CD14-positive monocyte (primary cell): Measurements from ENCODE around the gene UBL5. TPM values are rescaled to one million over a fixed set of nuclear protein-coding genes. Genes with fewer than 3 reads are reported as not detected.

Experiments used
- DNase-seq, 3 donors: peaks; one replicate each; pipeline ENCODE4 v3.0.0-alpha.2; 2011 to 2022
- H2AFZ ChIP-seq: 2 replicates; pipeline ENCODE4 v1.6.0; 2012; ENCODE audit warnings: mild to moderate bottlenecking, low read depth, low read length, inconsistent platforms; ENCODE audit not compliant: insufficient read depth, poor library complexity, severe bottlenecking
- H3K27ac ChIP-seq, 2 donors: 1 replicate in 1 of 2; 2 replicates in 1 of 2; pipeline ENCODE4 v1.5.1; 2012 to 2013; ENCODE audit warnings: low read length in 2 of 2, control low read depth in 1 of 2, inconsistent platforms in 1 of 2, low read depth in 1 of 2, mild to moderate bottlenecking in 1 of 2
- H3K27me3 ChIP-seq, 2 donors: one replicate each; pipeline versions ENCODE4 v1.6.0 to v1.6.1; 2011 to 2013; ENCODE audit warnings: low read length in 2 of 2; ENCODE audit not compliant: control insufficient read depth in 2 of 2, insufficient read depth in 2 of 2
- H3K36me3 ChIP-seq, 2 donors: replicated peaks in 1 of 2; 1 replicate in 1 of 2; 2 replicates in 1 of 2; pipeline versions ENCODE4 v1.5.1 to v1.6.1; 2012 to 2013; ENCODE audit warnings: low read length in 2 of 2, control low read depth in 1 of 2, inconsistent platforms in 1 of 2, mild to moderate bottlenecking in 1 of 2; ENCODE audit not compliant: insufficient read depth in 2 of 2, control insufficient read depth in 1 of 2
- H3K4me1 ChIP-seq, 2 donors: 1 replicate in 1 of 2; 2 replicates in 1 of 2; pipeline versions ENCODE4 v1.5.1 to v1.6.1; 2012 to 2013; ENCODE audit warnings: low read length in 2 of 2, control low read depth in 1 of 2, inconsistent platforms in 1 of 2, mild to moderate bottlenecking in 1 of 2, moderate library complexity in 1 of 2; ENCODE audit not compliant: insufficient read depth in 2 of 2, control insufficient read depth in 1 of 2
- H3K4me2 ChIP-seq: replicated peaks from 2 replicates; pipeline ENCODE3; 2012; ENCODE audit warnings: low read length, moderate library complexity, mild to moderate bottlenecking; ENCODE audit not compliant: poor library complexity, severe bottlenecking; ENCODE audit errors: extremely low read depth
- H3K4me3 ChIP-seq, 3 experiments: fragments of 200-600 bp in 1 of 3; sonication (generic) in 1 of 3; replicated peaks in 1 of 3; 1 replicate in 2 of 3; 2 replicates in 1 of 3; pipeline ENCODE4 v1.5.1; 2011 to 2013; ENCODE audit warnings: low read length in 3 of 3, mild to moderate bottlenecking in 3 of 3, control low read depth in 2 of 3, low read depth in 2 of 3, inconsistent platforms in 1 of 3, moderate library complexity in 1 of 3
- H3K79me2 ChIP-seq: 2 replicates; pipeline ENCODE4 v1.6.0; 2012; ENCODE audit warnings: mild to moderate bottlenecking, control low read depth, inconsistent platforms, low read length, moderate library complexity; ENCODE audit not compliant: insufficient read depth
- H3K9ac ChIP-seq: 2 replicates; pipeline ENCODE4 v1.6.0; 2017; ENCODE audit warnings: low read length, mild to moderate bottlenecking; ENCODE audit not compliant: insufficient read depth, poor library complexity, severe bottlenecking
- H3K9me3 ChIP-seq, 2 donors: replicated peaks in 1 of 2; 1 replicate in 1 of 2; 2 replicates in 1 of 2; pipeline versions ENCODE4 v1.5.1 to v1.6.1; 2012 to 2013; ENCODE audit warnings: low read length in 2 of 2, control low read depth in 1 of 2; ENCODE audit not compliant: control insufficient read depth in 1 of 2, insufficient read depth in 1 of 2
- H4K20me1 ChIP-seq: 2 replicates; pipeline ENCODE4 v1.6.0; 2012; ENCODE audit warnings: mild to moderate bottlenecking, low read length, control low read depth, moderate library complexity; ENCODE audit not compliant: insufficient read depth
- H3K27ac Mint-ChIP-seq, 7 donors: one replicate each; pipeline ENCODE4 v1.8.0; 2020; ENCODE audit warnings: mild to moderate bottlenecking in 7 of 7, mixed read lengths in 7 of 7, moderate library complexity in 6 of 7, inconsistent platforms in 2 of 7
- H3K27me3 Mint-ChIP-seq, 3 donors: one replicate each; pipeline ENCODE4 v1.8.0; 2021 to 2022; ENCODE audit warnings: low read depth in 3 of 3, mild to moderate bottlenecking in 3 of 3, mixed read lengths in 3 of 3, moderate library complexity in 3 of 3, inconsistent platforms in 1 of 3
- H3K36me3 Mint-ChIP-seq, 2 donors: one replicate each; pipeline ENCODE4 v1.8.0; 2020; ENCODE audit warnings: mixed read lengths in 2 of 2, inconsistent platforms in 1 of 2, mild to moderate bottlenecking in 1 of 2
- H3K4me1 Mint-ChIP-seq: one replicate; pipeline ENCODE4 v1.8.0; 2020; ENCODE audit warnings: mild to moderate bottlenecking, mixed read lengths
- H3K4me3 Mint-ChIP-seq, 2 donors: one replicate each; pipeline ENCODE4 v1.8.0; 2020; ENCODE audit warnings: mild to moderate bottlenecking in 2 of 2, mixed read lengths in 2 of 2, moderate library complexity in 1 of 2
- H3K9me3 Mint-ChIP-seq, 7 donors: one replicate each; pipeline ENCODE4 v1.8.0; 2020 to 2022; ENCODE audit warnings: mixed read lengths in 7 of 7, mild to moderate bottlenecking in 6 of 7, moderate library complexity in 6 of 7, inconsistent platforms in 2 of 7
- WGBS: methylation state at CpG from one replicate; pipeline ENCODE4 v1.1.5; 2013; ENCODE audit warnings: missing lambda C conversion rate; ENCODE audit not compliant: insufficient coverage; 5-methylcytosine and 5-hydroxymethylcytosine counted together
- intact Hi-C, 2 donors: fragments of 100-400 bp; cut with micrococcal nuclease; formaldehyde crosslinking; loops; one replicate each; pipeline versions ENCODE4 v1.15.0 to v1.15.1; 2023
- polyA plus RNA-seq, 3 donors: library from polyadenylated mRNA; depleted of rRNA in 1 of 3; unstranded in 2 of 3; stranded (reverse) in 1 of 3; fragments of 300-500 nt in 2 of 3; fragments of >200 nt in 1 of 3; fragmentation: Illumina TruSeq in 2 of 3; gene quantifications; 1 replicate in 2 of 3; 2 replicates in 1 of 3; pipeline ENCODE4 v1.2.3, GENCODE V29; 2012 to 2021
- TF ChIP-seq, protein P1 (sequence below): fragments of 200-600 bp; IDR thresholded peaks from one replicate; pipeline ENCODE4 v1.8.0; 2022; ENCODE audit warnings: antibody characterized with exemption, mild to moderate bottlenecking

UBL5 gene
- polyA plus RNA-seq, 3 donors, result 713 to 783 (median 728) TPM

DNA sequence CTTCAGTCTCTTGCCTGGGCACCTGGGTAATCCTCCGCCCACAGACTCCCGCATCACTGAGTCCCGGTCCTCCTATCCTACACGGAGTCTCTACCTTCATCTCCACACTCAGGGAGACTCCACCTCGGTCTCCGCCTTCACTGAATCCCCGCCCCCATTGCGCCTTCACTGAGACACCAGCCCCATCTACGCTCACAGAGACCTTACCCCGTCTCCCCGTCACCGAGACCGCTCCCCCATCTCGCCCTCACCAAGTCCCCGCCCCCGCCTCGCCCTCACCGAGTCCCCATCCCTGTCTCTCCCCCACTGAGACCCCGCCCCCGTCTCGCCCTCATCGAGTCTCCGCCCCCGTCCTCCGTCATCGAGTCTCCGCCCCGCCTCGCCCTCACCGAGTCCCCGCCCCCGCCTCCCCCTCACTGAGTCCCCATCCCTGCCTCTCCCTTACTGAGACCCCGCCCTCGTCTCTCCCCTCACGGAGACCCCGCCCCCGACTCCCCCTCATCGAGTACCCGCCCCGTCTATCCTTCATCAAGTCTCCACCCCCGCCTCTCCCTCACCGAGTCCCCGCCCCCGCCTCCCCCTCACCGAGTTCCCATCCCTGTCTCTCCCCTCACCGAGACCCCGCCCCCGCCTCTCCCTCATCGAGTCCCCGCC is 36.0 kb upstream of the UBL5 start:
- H3K9ac ChIP-seq, result peak overlapping the region; percentile 79
- DNase-seq, result peak; percentile 90 to 97 (median 96)
- Mint-ChIP-seq H3K27ac (peak overlapping the region; percentile 93 to 100 (median 96)), H3K4me3 (peak overlapping the region; percentile 88 to 91), H3K4me1 (peaks cover 18% of the 10 kb centered on the region), H3K9me3 (peaks cover 0 to 2% (median 0%) of the 10 kb centered on the region in 7 donors), H3K27me3 (peaks cover 0 to 2% (median 0%) of the 10 kb centered on the region in 3 donors), H3K36me3 (no peaks in the 10 kb centered on the region)
- no peaks in the 10 kb centered on the region for H3K27me3 ChIP-seq
- TF ChIP-seq, protein P1, sequence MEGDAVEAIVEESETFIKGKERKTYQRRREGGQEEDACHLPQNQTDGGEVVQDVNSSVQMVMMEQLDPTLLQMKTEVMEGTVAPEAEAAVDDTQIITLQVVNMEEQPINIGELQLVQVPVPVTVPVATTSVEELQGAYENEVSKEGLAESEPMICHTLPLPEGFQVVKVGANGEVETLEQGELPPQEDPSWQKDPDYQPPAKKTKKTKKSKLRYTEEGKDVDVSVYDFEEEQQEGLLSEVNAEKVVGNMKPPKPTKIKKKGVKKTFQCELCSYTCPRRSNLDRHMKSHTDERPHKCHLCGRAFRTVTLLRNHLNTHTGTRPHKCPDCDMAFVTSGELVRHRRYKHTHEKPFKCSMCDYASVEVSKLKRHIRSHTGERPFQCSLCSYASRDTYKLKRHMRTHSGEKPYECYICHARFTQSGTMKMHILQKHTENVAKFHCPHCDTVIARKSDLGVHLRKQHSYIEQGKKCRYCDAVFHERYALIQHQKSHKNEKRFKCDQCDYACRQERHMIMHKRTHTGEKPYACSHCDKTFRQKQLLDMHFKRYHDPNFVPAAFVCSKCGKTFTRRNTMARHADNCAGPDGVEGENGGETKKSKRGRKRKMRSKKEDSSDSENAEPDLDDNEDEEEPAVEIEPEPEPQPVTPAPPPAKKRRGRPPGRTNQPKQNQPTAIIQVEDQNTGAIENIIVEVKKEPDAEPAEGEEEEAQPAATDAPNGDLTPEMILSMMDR, result no peak
- H3K9me3 ChIP-seq, result no peaks in the 10 kb centered on the region
- peak overlapping the region; percentile 95 for H3K4me2 ChIP-seq
- no peaks in the 10 kb centered on the region for H3K36me3 ChIP-seq
- intact Hi-C loops, result loop anchor here (1.0 to 10.0 kb wide), 9 partner anchors 23 to 957 kb away; partner anchors contain the start of genes FBXL12 (in 2 of the 2), MBD3L1 (in 1 of the 2), ZNF317 (in 1 of the 2) and ZNF558 (in 1 of the 2)
- H3K4me3 ChIP-seq, result peak overlapping the region; percentile 65 to 90 (median 67)
- peaks cover 20 to 21% of the 10 kb centered on the region in 2 donors for H3K4me1 ChIP-seq
- H2AFZ ChIP-seq, result peak overlapping the region; percentile 99
- 2% methylated on average over 19 of the region's 50 CpGs for WGBS
- peak overlapping the region; percentile 82 to 91 for H3K27ac ChIP-seq
- H4K20me1 ChIP-seq, result no peaks in the 10 kb centered on the region
- H3K79me2 ChIP-seq, result no peaks in the 10 kb centered on the region

- peak overlapping the region; percentile 65 to 93 (median 90) for H3K4me3 ChIP-seq
Measured at GRCh38 chr19:9792206-9793070, 35.3 kb upstream of the UBL5 start.

More at GRCh38 chr19:9792206-9793070, 35.3 kb upstream of the UBL5 start:
- Mint-ChIP-seq H3K27ac (peak overlapping the region; percentile 85 to 100 (median 96)), H3K9me3 (peaks cover 0 to 2% (median 0%) of the 10 kb centered on the region in 7 donors), H3K27me3 (peaks cover 0 to 2% (median 0%) of the 10 kb centered on the region in 3 donors), H3K4me3 (peak overlapping the region; percentile 88 to 91), H3K4me1 (peaks cover 20% of the 10 kb centered on the region), H3K36me3 (no peaks in the 10 kb centered on the region)
- Histone ChIP-seq H3K27ac (peak overlapping the region; percentile 82 to 91), H3K4me1 (peaks cover 20 to 22% of the 10 kb centered on the region in 2 donors), H3K27me3 (no peaks in the 10 kb centered on the region), H2AFZ (peak overlapping the region; percentile 99), H3K4me2 (peak overlapping the region; percentile 95), H3K79me2 (no peaks in the 10 kb centered on the region), H3K36me3 (no peaks in the 10 kb centered on the region), H3K9me3 (no peaks in the 10 kb centered on the region), H4K20me1 (no peaks in the 10 kb centered on the region), H3K9ac (peak overlapping the region; percentile 79)
- 1% methylated on average over 45 of the region's 70 CpGs for WGBS
- peak; percentile 88 to 96 (median 91) for DNase-seq
- intact Hi-C loops, result loop anchor here (1.0 to 10.0 kb wide), 7 partner anchors 27 to 958 kb away; partner anchors contain the start of genes FBXL12 (in 2 of the 2), MBD3L1 (in 1 of the 2), ZNF317 (in 1 of the 2) and ZNF558 (in 1 of the 2)
- TF ChIP-seq, protein P1, result no peak
